Neutrophil (primary cell): ENCODE data around the gene DGKE.
A peak's percentile ranks its signal among the peaks of the same experiment; 100 is the strongest.

Experiments
- H3K27ac ChIP-seq: fragments of 200-600 bp; sonication (generic); 2 replicates; pipeline ENCODE4 v1.5.1; 2016; ENCODE audit warnings: mild to moderate bottlenecking, moderate library complexity
- H3K27me3 ChIP-seq: fragments of 200-600 bp; sonication (generic); 2 replicates; pipeline ENCODE4 v1.6.0; 2016; ENCODE audit warnings: mild to moderate bottlenecking
- H3K36me3 ChIP-seq: fragments of 200-600 bp; sonication (generic); 2 replicates; pipeline ENCODE4 v1.5.1; 2017
- H3K4me1 ChIP-seq, 2 experiments: fragments of 200-600 bp in 1 of 2; sonication (generic) in 1 of 2; 1 replicate in 1 of 2; 2 replicates in 1 of 2; pipeline versions ENCODE4 v1.5.1 to v1.6.1; 2013 to 2016; ENCODE audit warnings: low read depth in 1 of 2, low read length in 1 of 2, mild to moderate bottlenecking in 1 of 2, moderate library complexity in 1 of 2; ENCODE audit not compliant: control insufficient read depth in 1 of 2, insufficient read depth in 1 of 2
- H3K4me3 ChIP-seq, 2 experiments: fragments of 200-600 bp in 1 of 2; sonication (generic) in 1 of 2; 1 replicate in 1 of 2; 2 replicates in 1 of 2; pipeline ENCODE4 v1.5.1; 2013 to 2016; ENCODE audit warnings: low read depth in 1 of 2, low read length in 1 of 2, mild to moderate bottlenecking in 1 of 2, moderate library complexity in 1 of 2
- H3K9me3 ChIP-seq: fragments of 200-600 bp; sonication (generic); 2 replicates; pipeline ENCODE4 v1.5.1; 2016
- CTCF ChIP-seq: fragments of 200-600 bp; sonication (generic); IDR thresholded peaks from 2 replicates; pipeline ENCODE4 v1.5.1; 2016; ENCODE audit warnings: antibody characterized with exemption

The DGKE gene

GRCh38 chr17:56826611-56827414 lies 7.1 kb upstream of the DGKE start:
- Histone ChIP-seq H3K27ac (no peak overlapping the region), H3K27me3 (no peaks in the 10 kb centered on the region), H3K4me3 (no peak overlapping the region), H3K9me3 (no peaks in the 10 kb centered on the region), H3K36me3 (no peaks in the 10 kb centered on the region), H3K4me1 (no peaks in the 10 kb centered on the region)
- TF ChIP-seq CTCF: no peak

- H3K9me3 ChIP-seq: no peaks in the 10 kb centered on the region
- peaks cover 25 to 26% of the 10 kb centered on the region in 2 experiments for H3K4me1 ChIP-seq
- H3K36me3 ChIP-seq: no peaks in the 10 kb centered on the region
- no peak for TF ChIP-seq CTCF
- no peak overlapping the region for H3K27ac ChIP-seq
- peaks cover 24% of the 10 kb centered on the region for H3K27me3 ChIP-seq
- no peak overlapping the region for H3K4me3 ChIP-seq
These were observed 3.1 kb upstream of the DGKE start for GRCh38 chr17:56830726-56831368.

- Histone ChIP-seq H3K27me3 (peaks cover 31% of the 10 kb centered on the region), H3K27ac (no peak overlapping the region), H3K9me3 (no peaks in the 10 kb centered on the region), H3K4me3 (no peak overlapping the region), H3K4me1 (peaks cover 25 to 26% of the 10 kb centered on the region in 2 experiments), H3K36me3 (no peaks in the 10 kb centered on the region)
- no peak for TF ChIP-seq CTCF
These were observed 2.4 kb upstream of the DGKE start for GRCh38 chr17:56831369-56832095.

GRCh38 chr17:56832446-56832845 lies 1.5 kb upstream of the DGKE start:
- peak overlapping the region in 1 of 2 experiments; percentile 78 for H3K4me3 ChIP-seq
- no peaks in the 10 kb centered on the region for H3K9me3 ChIP-seq
- peaks cover 36% of the 10 kb centered on the region for H3K27me3 ChIP-seq
- H3K27ac ChIP-seq: no peak overlapping the region
- H3K4me1 ChIP-seq: peaks cover 25 to 26% of the 10 kb centered on the region in 2 experiments
- TF ChIP-seq CTCF: no peak
- no peaks in the 10 kb centered on the region for H3K36me3 ChIP-seq

- peak overlapping the region; percentile 71 for H3K27ac ChIP-seq
- peaks cover 25 to 26% of the 10 kb centered on the region in 2 experiments for H3K4me1 ChIP-seq
- peak overlapping the region; percentile 78 to 87 for H3K4me3 ChIP-seq
- no peaks in the 10 kb centered on the region for H3K9me3 ChIP-seq
- no peak for TF ChIP-seq CTCF
- H3K27me3 ChIP-seq: peaks cover 36% of the 10 kb centered on the region
- no peaks in the 10 kb centered on the region for H3K36me3 ChIP-seq
These were observed 718 bp upstream of the DGKE start for GRCh38 chr17:56833057-56833808.
